Bronchial epithelial cell (primary cell): ENCODE data around the gene ORC5. TPM values are rescaled to one million over a fixed set of nuclear protein-coding genes. Genes with fewer than 3 reads are reported as not detected.
"Not testable (repeated sequence)": the region's sequence is repeated elsewhere in the genome, so short reads cannot be mapped to it uniquely, and the experiment has no call there.

Source experiments
- DNase-seq: peaks from one replicate; pipeline ENCODE4 v3.0.0-alpha.2; 2010; ENCODE audit warnings: low read depth
- FAIRE-seq: peaks from 2 replicates; lab custom pipeline; 2011; peaks lifted over from hg19 to GRCh38; lab: Jason Lieb, UNC
- H3K27me3 ChIP-seq: 2 replicates; pipeline ENCODE4 v1.5.1; 2011; ENCODE audit warnings: low read length; ENCODE audit not compliant: control insufficient read depth, insufficient read depth
- H3K36me3 ChIP-seq: 2 replicates; pipeline ENCODE4 v1.5.1; 2011; ENCODE audit warnings: low read length; ENCODE audit not compliant: control insufficient read depth, insufficient read depth
- H3K4me3 ChIP-seq: 2 replicates; pipeline ENCODE4 v1.5.1; 2011; ENCODE audit warnings: mild to moderate bottlenecking, low read depth, low read length, control low read depth
- CTCF ChIP-seq: IDR thresholded peaks from 2 replicates; pipeline ENCODE4 v1.5.1; 2011; ENCODE audit warnings: mild to moderate bottlenecking, moderate library complexity, low read length, control low read depth, inconsistent platforms; ENCODE audit not compliant: insufficient read depth, severe bottlenecking
- total RNA-seq: library from RNA; depleted of rRNA; stranded (reverse); fragments of >200 nt; gene quantifications from 2 replicates; pipeline ENCODE4 v1.2.1, GENCODE V29; 2014

ORC5 gene
- total RNA-seq, 1 donor from 2014 or later = 25.0 TPM

GRCh38 chr7:104242638-104243037 lies 34.8 kb upstream of the ORC5 start:
- FAIRE-seq = no peak
- no peak for TF ChIP-seq CTCF
- no peak for DNase-seq
- Histone ChIP-seq H3K36me3 (no peaks in the 10 kb centered on the region), H3K4me3 (no peak overlapping the region), H3K27me3 (no peaks in the 10 kb centered on the region)

- no peak overlapping the region for H3K4me3 ChIP-seq
- H3K36me3 ChIP-seq = no peaks in the 10 kb centered on the region
- no peak for DNase-seq
- TF ChIP-seq CTCF = no peak
- no peaks in the 10 kb centered on the region for H3K27me3 ChIP-seq
- no peak for FAIRE-seq
Measured at GRCh38 chr7:104241538-104242209, 33.9 kb upstream of the ORC5 start.

GRCh38 chr7:104241135-104241534 lies 33.3 kb upstream of the ORC5 start:
- TF ChIP-seq CTCF = no peak
- Histone ChIP-seq H3K36me3 (no peaks in the 10 kb centered on the region), H3K27me3 (no peaks in the 10 kb centered on the region), H3K4me3 (no peak overlapping the region)
- FAIRE-seq = no peak
- no peak for DNase-seq

DNA sequence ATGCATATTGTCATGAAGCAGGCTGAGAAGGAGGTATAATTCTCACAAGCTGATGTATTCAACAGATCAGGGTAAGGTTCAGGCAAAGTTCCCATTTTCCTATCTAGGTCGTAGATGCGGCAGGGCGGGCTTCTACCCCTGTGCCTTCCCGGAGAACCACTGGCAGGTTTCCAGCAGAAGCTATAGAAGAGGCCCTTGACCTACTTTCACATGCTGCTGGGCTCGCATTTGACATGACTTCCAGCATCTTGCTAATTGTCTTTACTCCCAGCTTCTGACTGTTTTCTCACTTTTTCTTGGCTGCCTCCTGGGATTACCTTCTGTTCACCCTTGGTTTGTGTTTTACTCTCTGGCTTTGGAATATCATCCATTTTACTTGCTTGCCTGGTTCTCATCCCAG lies 32.6 kb upstream of the ORC5 start:
- TF ChIP-seq CTCF = no peak
- no peak for DNase-seq
- Histone ChIP-seq H3K36me3 (no peaks in the 10 kb centered on the region), H3K27me3 (no peaks in the 10 kb centered on the region), H3K4me3 (no peak overlapping the region)
- FAIRE-seq = no peak

DNA sequence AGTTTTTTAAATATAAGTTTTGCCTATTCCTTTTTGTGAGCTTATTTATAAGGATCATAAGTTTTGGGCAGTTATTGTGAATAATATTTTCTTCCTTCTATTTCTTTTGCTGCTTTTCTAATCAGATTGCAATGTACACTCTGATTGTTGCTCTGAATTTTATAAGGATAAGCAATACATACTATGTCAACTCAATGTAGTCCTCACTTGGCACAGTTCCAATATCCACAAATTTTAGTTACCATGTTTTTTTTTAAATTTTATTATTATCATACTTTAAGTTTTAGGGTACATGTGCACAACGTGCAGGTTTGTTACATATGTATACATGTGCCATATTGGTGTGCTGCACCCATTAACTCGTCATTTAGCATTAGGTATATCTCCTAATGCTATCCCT lies 27.2 kb upstream of the ORC5 start:
- FAIRE-seq, DNase-seq, H3K27me3 ChIP-seq, H3K36me3 ChIP-seq, H3K4me3 ChIP-seq: not testable (repeated sequence)

DNA sequence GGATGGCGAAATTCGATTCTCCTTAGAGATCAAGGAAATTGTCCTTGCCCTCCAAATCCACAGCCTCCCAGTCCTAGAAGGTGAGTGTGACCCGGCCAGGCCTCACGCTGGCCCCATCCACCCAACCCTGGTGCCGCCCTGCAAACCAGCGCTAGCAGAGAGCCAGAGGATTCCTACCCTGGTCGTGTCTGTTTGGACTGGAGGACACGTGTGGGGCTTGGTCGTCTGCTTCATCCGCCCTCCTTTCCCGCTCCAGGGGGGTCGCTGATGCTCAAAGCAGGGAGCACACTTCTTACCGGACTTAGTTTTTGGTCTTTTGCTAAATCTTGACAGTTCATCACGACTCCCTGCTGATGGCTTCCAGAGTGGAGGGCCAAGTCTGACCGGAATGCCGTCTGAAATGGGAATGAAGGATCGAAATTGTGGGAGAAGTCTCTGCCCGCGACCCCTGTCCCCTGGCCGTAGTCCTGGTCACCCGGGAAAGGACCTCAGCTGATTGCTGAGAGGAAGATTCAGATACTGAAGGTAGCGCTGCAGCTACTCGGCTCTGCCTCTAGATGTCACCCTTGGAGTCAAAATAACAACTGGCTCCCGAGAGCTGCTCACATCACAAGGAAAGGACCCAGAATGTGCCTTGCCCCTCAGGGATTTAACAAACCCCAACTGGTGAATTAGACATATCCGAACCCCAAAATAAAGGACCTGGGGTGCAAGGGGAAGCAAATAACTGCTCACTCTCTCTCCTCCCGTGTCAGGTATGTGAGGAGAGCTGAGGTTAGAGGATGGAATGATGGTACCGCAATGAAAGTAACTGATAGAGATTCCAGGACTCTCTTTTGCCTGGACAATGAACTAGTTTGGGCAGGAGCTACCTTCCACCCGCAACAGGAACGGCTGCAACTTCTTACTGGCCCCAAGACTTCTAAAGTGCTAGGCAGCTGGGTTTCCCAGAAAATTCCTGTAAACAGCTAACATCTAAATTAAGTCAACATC lies 23.5 kb upstream of the ORC5 start:
- peak; percentile 89 for TF ChIP-seq CTCF
- DNase-seq (peak; percentile 46), FAIRE-seq (no peak)
- H3K4me3 ChIP-seq = no peak overlapping the region
- H3K36me3 ChIP-seq = no peaks in the 10 kb centered on the region
- no peaks in the 10 kb centered on the region for H3K27me3 ChIP-seq
